Stomach smooth muscle (tissue), 2 donors: ENCODE results near the gene TMEM176B.

Experiments used
- H3K27ac ChIP-seq: one replicate; pipeline ENCODE4 v1.7.0; 2013; ENCODE audit warnings: mild to moderate bottlenecking, low read length, inconsistent platforms
- H3K27me3 ChIP-seq, 2 donors: one replicate each; pipeline ENCODE4 v1.7.0; 2013; ENCODE audit warnings: low read length in 2 of 2; ENCODE audit not compliant: insufficient read depth in 2 of 2, control insufficient read depth in 1 of 2
- H3K36me3 ChIP-seq, 2 donors: one replicate each; pipeline ENCODE4 v1.7.0; 2013; ENCODE audit warnings: low read length in 2 of 2; ENCODE audit not compliant: control insufficient read depth in 2 of 2, insufficient read depth in 2 of 2
- H3K4me1 ChIP-seq: one replicate; pipeline ENCODE4 v1.7.0; 2013; ENCODE audit warnings: low read length; ENCODE audit not compliant: control insufficient read depth, insufficient read depth
- H3K4me3 ChIP-seq, 2 donors: one replicate each; pipeline ENCODE4 v1.7.0; 2013; ENCODE audit warnings: low read length in 2 of 2
- H3K9ac ChIP-seq, 2 donors: one replicate each; pipeline ENCODE4 v1.7.0; 2013; ENCODE audit warnings: low read length in 2 of 2, mild to moderate bottlenecking in 1 of 2
- H3K9me3 ChIP-seq, 2 donors: one replicate each; pipeline ENCODE4 v1.7.0; 2013; ENCODE audit warnings: low read length in 2 of 2; ENCODE audit not compliant: control insufficient read depth in 2 of 2
- donor health status: healthy.
- donor health status: Pancreatic carcinoma.

The TMEM176B gene

DNA sequence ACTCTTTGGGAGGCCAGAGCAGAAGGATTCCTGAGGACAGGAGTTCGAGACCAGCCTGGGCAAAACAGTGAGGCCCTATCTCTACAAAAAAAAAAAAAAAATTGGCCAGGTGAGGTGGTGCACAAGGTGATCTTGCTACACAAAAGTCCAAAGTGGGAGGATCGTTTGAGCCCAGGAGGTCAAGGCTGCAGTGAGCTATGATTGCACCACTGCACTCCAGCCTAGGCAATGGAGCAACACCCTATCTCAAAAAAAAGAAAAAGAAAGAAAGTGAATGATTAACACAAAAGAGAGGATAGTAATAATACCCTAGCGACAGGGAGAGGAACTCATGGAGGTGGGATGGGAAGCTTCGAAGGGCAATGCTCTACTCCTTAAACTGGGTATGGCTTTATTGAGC lies 30.4 kb downstream of the TMEM176B start:
- H3K9ac ChIP-seq, result no peak overlapping the region

DNA sequence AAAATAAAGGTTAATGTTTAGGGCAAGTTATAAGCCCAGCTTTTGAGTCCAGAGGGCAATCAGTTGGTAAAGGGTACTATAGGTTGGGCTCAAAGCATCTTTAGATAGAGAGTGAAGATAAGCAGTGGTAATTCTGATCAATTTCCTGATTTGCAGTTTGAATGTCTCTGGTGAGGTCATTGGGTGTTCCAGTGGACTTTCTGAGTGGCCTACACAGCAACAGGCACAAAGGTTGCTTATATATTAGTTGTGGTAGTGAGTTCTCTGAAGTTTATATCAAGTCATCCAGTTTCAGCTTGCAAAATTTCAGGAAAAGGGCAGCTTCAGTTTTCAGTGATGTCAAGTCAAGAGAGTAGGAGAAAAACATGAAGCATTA lies 33.8 kb downstream of the TMEM176B start:
- Histone ChIP-seq H3K27ac (no peak overlapping the region), H3K4me1 (no peaks in the 10 kb centered on the region), H3K9ac (no peak overlapping the region), H3K27me3 (no peaks in the 10 kb centered on the region), H3K4me3 (no peak overlapping the region), H3K9me3 (no peaks in the 10 kb centered on the region), H3K36me3 (no peaks in the 10 kb centered on the region)

More for the DNA sequence above, 30.4 kb downstream of the TMEM176B start:
- no peaks in the 10 kb centered on the region for H3K9me3 ChIP-seq
- H3K4me1 ChIP-seq, result no peaks in the 10 kb centered on the region
- H3K4me3 ChIP-seq, result no peak overlapping the region
- no peaks in the 10 kb centered on the region for H3K36me3 ChIP-seq
- H3K27ac ChIP-seq, result no peak overlapping the region
- no peaks in the 10 kb centered on the region for H3K27me3 ChIP-seq

DNA sequence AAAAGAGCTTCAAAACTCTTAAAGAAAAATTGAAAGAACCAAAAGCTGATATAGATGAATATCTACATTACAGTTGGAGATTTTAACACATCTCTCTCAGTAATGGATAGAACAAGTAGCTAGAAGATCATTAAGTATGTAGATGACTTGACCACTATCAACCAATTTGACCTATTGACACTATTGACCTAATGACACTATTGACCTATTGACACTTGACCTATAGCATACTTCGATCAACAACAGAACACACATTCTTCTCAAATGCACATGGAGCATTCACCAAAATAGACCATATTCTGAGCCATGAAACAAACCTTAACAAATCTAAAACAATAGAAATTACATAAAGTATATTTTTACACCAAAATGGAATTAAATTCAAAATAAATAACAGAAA lies 40.7 kb downstream of the TMEM176B start:
- Histone ChIP-seq H3K4me1 (no peaks in the 10 kb centered on the region), H3K9me3 (no peaks in the 10 kb centered on the region), H3K4me3 (no peak overlapping the region), H3K27ac (no peak overlapping the region), H3K9ac (no peak overlapping the region), H3K27me3 (peaks cover 0 to 2% of the 10 kb centered on the region in 2 donors), H3K36me3 (no peaks in the 10 kb centered on the region)

DNA sequence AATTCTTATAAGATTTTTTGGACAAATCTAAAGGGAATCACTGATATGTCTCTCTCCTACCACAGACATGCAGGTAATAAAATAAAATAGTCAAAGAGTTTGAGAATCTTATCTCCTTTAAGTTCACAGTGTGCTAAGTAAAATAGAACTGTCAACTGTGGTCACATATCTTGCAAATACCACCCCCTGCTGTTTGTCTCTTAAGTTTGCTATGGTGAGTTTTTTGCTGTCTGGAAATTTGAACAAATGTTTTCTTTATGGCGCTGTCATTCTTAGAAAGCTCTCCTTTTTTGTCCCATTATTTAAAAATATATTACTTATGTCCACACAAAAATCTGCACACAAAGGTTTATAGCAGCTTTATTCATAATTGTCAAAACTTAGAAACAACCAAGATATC lies 43.3 kb downstream of the TMEM176B start:
- H3K4me1 ChIP-seq, result no peaks in the 10 kb centered on the region
- no peak overlapping the region for H3K27ac ChIP-seq
- no peaks in the 10 kb centered on the region for H3K9me3 ChIP-seq
- no peak overlapping the region for H3K9ac ChIP-seq
- H3K36me3 ChIP-seq, result no peaks in the 10 kb centered on the region
- no peak overlapping the region for H3K4me3 ChIP-seq
- H3K27me3 ChIP-seq, result peaks cover 0 to 6% of the 10 kb centered on the region in 2 donors

DNA sequence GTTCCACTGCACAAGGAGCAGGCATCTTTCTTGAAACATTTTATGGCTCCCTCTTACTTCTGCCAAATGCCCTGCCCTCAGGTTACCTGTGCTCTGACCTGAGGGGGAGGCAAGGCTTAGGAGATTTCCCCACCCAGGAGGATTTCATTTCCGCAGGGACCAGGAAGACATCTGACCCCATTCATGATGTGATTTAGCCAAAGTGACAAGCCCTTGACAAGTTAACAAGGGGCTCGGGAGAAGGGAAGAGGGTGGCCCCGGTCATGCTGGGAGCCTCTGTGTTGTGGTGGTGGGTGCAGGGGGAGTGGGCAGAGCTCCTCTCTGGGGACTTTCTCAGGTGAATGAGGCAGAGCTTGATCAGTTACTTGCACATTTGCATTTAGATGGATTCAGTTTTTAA lies 44.0 kb downstream of the TMEM176B start:
- no peaks in the 10 kb centered on the region for H3K36me3 ChIP-seq
- H3K9ac ChIP-seq, result no peak overlapping the region
- H3K4me1 ChIP-seq, result no peaks in the 10 kb centered on the region
- H3K27me3 ChIP-seq, result peaks cover 0 to 6% of the 10 kb centered on the region in 2 donors
- no peak overlapping the region for H3K4me3 ChIP-seq
- H3K9me3 ChIP-seq, result no peaks in the 10 kb centered on the region
- H3K27ac ChIP-seq, result no peak overlapping the region

DNA sequence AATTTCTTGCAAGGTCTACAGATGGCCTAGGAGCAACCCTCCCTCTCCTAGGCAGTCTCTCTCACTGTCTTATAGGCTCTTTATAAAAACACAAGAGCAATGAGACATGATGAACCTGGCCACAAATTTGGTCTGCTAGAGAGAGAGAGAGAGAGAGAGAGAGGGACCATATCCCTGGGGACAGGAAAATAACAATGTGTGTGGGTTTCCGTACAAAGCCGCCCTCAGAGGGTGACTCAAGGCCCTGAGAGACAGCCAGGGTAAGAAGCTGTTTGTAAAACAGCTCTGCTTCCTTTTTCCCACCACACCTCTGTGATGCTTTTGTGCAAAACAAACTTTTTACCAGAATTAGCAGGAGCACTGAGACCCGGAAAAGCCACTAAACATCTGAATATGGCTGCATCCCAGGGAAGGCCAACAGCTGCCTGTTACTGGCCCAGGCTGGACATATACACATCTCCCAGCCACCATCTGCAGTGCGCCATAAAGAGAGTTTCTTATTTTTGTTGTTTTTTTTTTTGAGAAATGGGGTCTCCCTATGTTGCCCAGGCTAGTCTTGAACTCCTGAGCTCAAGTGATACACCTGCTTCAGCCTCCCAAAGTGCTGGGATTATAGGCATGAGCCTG lies 44.6 kb downstream of the TMEM176B start:
- Histone ChIP-seq H3K4me1 (no peaks in the 10 kb centered on the region), H3K27ac (peak overlapping the region; percentile 24), H3K9me3 (no peaks in the 10 kb centered on the region), H3K4me3 (no peak overlapping the region), H3K36me3 (no peaks in the 10 kb centered on the region), H3K27me3 (peaks cover 0 to 6% of the 10 kb centered on the region in 2 donors), H3K9ac (no peak overlapping the region)

DNA sequence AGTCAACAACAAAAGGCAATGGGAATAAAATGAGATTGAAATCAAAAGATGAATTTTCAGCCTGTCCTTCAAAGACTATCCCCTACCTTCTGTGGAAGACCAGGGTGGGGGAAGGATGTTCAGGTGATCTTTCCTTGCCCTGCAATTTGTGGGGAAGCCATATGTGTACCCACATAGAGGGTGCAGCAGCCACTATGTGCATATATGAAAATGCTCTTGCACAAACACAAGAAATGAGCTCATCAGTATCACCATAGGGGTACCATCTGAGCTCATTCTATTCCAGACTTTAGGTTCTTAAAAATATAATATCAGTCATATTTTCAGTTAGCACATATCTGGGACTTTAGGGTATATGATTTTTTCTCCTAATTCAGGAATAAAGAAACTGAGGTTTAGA lies 45.2 kb downstream of the TMEM176B start:
- no peaks in the 10 kb centered on the region for H3K4me1 ChIP-seq
- no peak overlapping the region for H3K4me3 ChIP-seq
- H3K27me3 ChIP-seq, result peaks cover 0 to 6% of the 10 kb centered on the region in 2 donors
- no peak overlapping the region for H3K9ac ChIP-seq
- H3K36me3 ChIP-seq, result no peaks in the 10 kb centered on the region
- H3K27ac ChIP-seq, result peak overlapping the region; percentile 24
- H3K9me3 ChIP-seq, result no peaks in the 10 kb centered on the region

DNA sequence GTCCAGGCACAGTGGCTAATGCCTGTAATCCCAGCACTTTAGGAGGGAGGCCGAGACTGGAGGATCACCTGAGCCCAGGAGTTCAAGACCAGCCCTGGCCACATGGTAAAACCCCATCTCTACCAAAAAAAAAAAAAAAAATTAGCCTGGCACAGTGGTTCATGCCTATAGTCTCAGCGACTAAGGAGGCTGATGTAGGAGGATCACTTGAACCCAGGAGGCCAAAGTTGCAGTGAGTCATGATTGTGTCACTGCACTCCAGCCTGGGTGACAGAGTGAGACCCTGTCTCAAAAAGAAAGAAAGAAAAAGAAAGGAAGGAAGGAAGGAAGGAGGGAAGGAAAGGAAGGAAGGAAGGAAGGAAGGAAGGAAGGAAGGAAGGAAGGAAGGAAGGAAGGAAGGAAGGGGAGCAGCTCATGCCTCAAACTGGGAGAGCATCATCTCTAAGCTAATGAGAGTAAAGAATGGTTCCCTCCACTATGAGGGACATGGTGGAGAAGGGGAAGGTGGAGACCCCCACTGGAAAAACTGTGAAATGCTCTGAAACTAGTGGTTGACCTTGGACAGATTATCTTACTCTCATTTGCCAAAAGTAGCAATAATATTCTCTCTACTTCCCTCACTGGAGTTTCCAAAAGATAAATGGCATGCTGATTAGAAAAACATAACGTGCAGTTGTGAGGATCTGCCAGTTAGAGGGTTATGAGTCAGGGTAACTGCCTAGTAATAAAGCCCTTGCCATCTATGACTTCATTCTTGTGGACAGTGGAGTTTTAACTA lies 46.1 kb downstream of the TMEM176B start:
- no peak overlapping the region for H3K9ac ChIP-seq
- H3K27ac ChIP-seq, result no peak overlapping the region

DNA sequence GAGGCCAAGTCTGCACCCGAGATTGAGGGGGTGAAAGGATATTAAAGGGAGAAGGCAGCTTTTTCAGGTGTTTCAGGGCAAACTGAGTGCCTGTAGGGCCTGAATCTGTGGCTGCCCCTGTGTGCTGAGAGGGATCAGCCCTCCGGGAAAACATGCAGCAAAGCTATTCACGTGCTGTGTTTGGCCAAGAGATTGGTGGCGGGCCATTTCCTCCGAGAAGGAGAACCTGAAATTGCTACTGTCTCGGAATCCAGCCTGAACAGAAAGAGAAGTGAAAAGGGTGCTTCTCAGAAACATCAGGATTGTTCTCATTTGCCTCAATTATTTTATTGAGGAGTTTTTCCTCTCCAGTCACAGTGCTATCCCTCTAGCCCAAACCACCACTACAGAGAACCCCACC lies 46.9 kb downstream of the TMEM176B start:
- no peaks in the 10 kb centered on the region for H3K36me3 ChIP-seq
- H3K4me1 ChIP-seq, result no peaks in the 10 kb centered on the region
- H3K4me3 ChIP-seq, result no peak overlapping the region
- H3K27me3 ChIP-seq, result peaks cover 0 to 6% of the 10 kb centered on the region in 2 donors
- H3K9ac ChIP-seq, result no peak overlapping the region
- H3K27ac ChIP-seq, result no peak overlapping the region
- H3K9me3 ChIP-seq, result no peaks in the 10 kb centered on the region

More for the DNA sequence above, 46.1 kb downstream of the TMEM176B start:
- H3K4me1 ChIP-seq, result no peaks in the 10 kb centered on the region
- H3K27me3 ChIP-seq, result peaks cover 0 to 6% of the 10 kb centered on the region in 2 donors
- no peak overlapping the region for H3K4me3 ChIP-seq
- H3K36me3 ChIP-seq, result no peaks in the 10 kb centered on the region
- no peaks in the 10 kb centered on the region for H3K9me3 ChIP-seq

DNA sequence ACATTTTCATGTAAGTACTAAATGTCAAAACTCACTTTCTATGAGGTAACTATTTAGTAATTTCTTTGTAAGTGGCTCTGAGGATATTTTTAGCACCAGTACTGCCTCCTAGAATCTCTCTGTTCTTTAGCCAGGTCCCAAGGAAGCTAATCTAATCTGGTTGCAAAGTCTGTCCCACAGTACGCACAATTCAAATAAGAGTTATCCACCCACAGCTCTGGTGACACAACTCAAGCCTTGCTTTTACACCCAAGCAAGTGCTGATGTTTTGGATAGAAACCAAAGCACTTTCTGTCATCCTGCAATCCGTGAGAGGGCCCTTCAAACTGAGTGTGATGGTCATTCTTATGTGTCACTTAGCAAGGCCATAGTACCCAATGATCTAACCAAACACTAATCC lies 48.5 kb downstream of the TMEM176B start:
- Histone ChIP-seq H3K4me1 (no peaks in the 10 kb centered on the region), H3K27me3 (peaks cover 0 to 6% of the 10 kb centered on the region in 2 donors), H3K36me3 (no peaks in the 10 kb centered on the region), H3K27ac (no peak overlapping the region), H3K9ac (no peak overlapping the region), H3K4me3 (no peak overlapping the region), H3K9me3 (no peaks in the 10 kb centered on the region)

DNA sequence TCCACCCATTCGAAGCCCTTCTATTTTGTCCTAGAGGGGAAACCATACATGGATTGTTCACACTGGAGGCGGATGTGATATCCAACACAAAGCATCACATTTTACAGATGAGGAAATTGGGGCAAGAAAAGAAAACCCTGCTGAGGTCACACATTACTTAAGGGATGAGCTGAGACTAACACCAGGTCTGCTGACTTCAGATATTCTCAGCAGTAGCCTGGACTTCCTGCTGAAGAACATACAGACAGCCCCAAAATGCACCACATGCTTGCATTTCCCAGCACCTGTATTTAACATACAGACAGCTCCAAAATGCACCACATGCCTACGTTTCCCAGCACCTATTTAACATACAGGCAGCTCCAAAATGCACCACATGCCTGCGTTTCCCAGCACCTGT lies 51.8 kb downstream of the TMEM176B start:
- Histone ChIP-seq H3K4me3 (no peak overlapping the region), H3K9me3 (no peaks in the 10 kb centered on the region), H3K27me3 (peaks cover 0 to 3% of the 10 kb centered on the region in 2 donors), H3K27ac (no peak overlapping the region), H3K4me1 (peaks cover 7% of the 10 kb centered on the region), H3K9ac (no peak overlapping the region), H3K36me3 (no peaks in the 10 kb centered on the region)
